ENCODE measurements around the gene FREY1.

FREY1 gene

GRCh38 chr11:45932217-45932616 is 25.1 kb upstream of the FREY1 start:
- Mint-ChIP-seq H3K36me3 (peaks cover 38% of the 10 kb centered on the region), H3K4me1 (peaks cover 95% of the 10 kb centered on the region), H3K27ac (peak overlapping the region; percentile 94), H3K9me3 (no peaks in the 10 kb centered on the region), H3K27me3 (no peaks in the 10 kb centered on the region), H3K4me3 (peak overlapping the region; percentile 79)
- ATAC-seq: no peak

GRCh38 chr11:45931739-45932138 is 24.7 kb upstream of the FREY1 start:
- H3K27me3 Mint-ChIP-seq: no peaks in the 10 kb centered on the region
- peak overlapping the region; percentile 94 for H3K27ac Mint-ChIP-seq
- no peaks in the 10 kb centered on the region for H3K9me3 Mint-ChIP-seq
- H3K4me1 Mint-ChIP-seq: peaks cover 93% of the 10 kb centered on the region
- peak overlapping the region; percentile 79 for H3K4me3 Mint-ChIP-seq
- H3K36me3 Mint-ChIP-seq: peaks cover 36% of the 10 kb centered on the region
- ATAC-seq: no peak

GRCh38 chr11:45930951-45931570 is 24.0 kb upstream of the FREY1 start:
- Mint-ChIP-seq H3K27ac (peak overlapping the region; percentile 94), H3K9me3 (no peaks in the 10 kb centered on the region), H3K36me3 (peaks cover 33% of the 10 kb centered on the region), H3K4me1 (peaks cover 92% of the 10 kb centered on the region), H3K4me3 (peak overlapping the region; percentile 79), H3K27me3 (no peaks in the 10 kb centered on the region)
- ATAC-seq: no peak

- H3K27me3 Mint-ChIP-seq: no peaks in the 10 kb centered on the region
- peak overlapping the region; percentile 94 for H3K27ac Mint-ChIP-seq
- ATAC-seq: peak; percentile 95
- H3K36me3 Mint-ChIP-seq: peaks cover 33% of the 10 kb centered on the region
- no peaks in the 10 kb centered on the region for H3K9me3 Mint-ChIP-seq
- peaks cover 87% of the 10 kb centered on the region for H3K4me1 Mint-ChIP-seq
- H3K4me3 Mint-ChIP-seq: peak overlapping the region; percentile 79
Measured at GRCh38 chr11:45930031-45930794, 23.1 kb upstream of the FREY1 start.

GRCh38 chr11:45929486-45930030 is 22.5 kb upstream of the FREY1 start:
- peaks cover 84% of the 10 kb centered on the region for H3K4me1 Mint-ChIP-seq
- peak; percentile 4 for ATAC-seq
- no peaks in the 10 kb centered on the region for H3K9me3 Mint-ChIP-seq
- peak overlapping the region; percentile 94 for H3K27ac Mint-ChIP-seq
- H3K4me3 Mint-ChIP-seq: peak overlapping the region; percentile 79
- H3K27me3 Mint-ChIP-seq: no peaks in the 10 kb centered on the region
- H3K36me3 Mint-ChIP-seq: peaks cover 33% of the 10 kb centered on the region

GRCh38 chr11:45928535-45929215 is 21.6 kb upstream of the FREY1 start:
- H3K27me3 Mint-ChIP-seq: no peaks in the 10 kb centered on the region
- peaks cover 33% of the 10 kb centered on the region for H3K36me3 Mint-ChIP-seq
- H3K4me1 Mint-ChIP-seq: peaks cover 82% of the 10 kb centered on the region
- H3K9me3 Mint-ChIP-seq: no peaks in the 10 kb centered on the region
- peak overlapping the region; percentile 94 for H3K27ac Mint-ChIP-seq
- no peak overlapping the region for H3K4me3 Mint-ChIP-seq
- no peak for ATAC-seq

- Mint-ChIP-seq H3K27me3 (no peaks in the 10 kb centered on the region), H3K4me3 (no peak overlapping the region), H3K27ac (peak overlapping the region; percentile 94), H3K4me1 (peaks cover 79% of the 10 kb centered on the region), H3K9me3 (no peaks in the 10 kb centered on the region), H3K36me3 (peaks cover 25% of the 10 kb centered on the region)
- ATAC-seq: no peak
Measured at GRCh38 chr11:45927684-45928413, 20.8 kb upstream of the FREY1 start.

- no peak overlapping the region for H3K4me3 Mint-ChIP-seq
- H3K27ac Mint-ChIP-seq: peak overlapping the region; percentile 94
- H3K27me3 Mint-ChIP-seq: no peaks in the 10 kb centered on the region
- peaks cover 74% of the 10 kb centered on the region for H3K4me1 Mint-ChIP-seq
- peaks cover 25% of the 10 kb centered on the region for H3K36me3 Mint-ChIP-seq
- H3K9me3 Mint-ChIP-seq: no peaks in the 10 kb centered on the region
- no peak for ATAC-seq
Measured at GRCh38 chr11:45927332-45927683, 20.2 kb upstream of the FREY1 start.

- no peak for ATAC-seq
- Mint-ChIP-seq H3K27me3 (no peaks in the 10 kb centered on the region), H3K27ac (peak overlapping the region; percentile 94), H3K36me3 (peaks cover 19% of the 10 kb centered on the region), H3K4me3 (no peak overlapping the region), H3K4me1 (peaks cover 69% of the 10 kb centered on the region), H3K9me3 (no peaks in the 10 kb centered on the region)
Measured at GRCh38 chr11:45926536-45927331, 19.7 kb upstream of the FREY1 start.

GRCh38 chr11:45926001-45926401 is 18.9 kb upstream of the FREY1 start:
- no peaks in the 10 kb centered on the region for H3K27me3 Mint-ChIP-seq
- no peaks in the 10 kb centered on the region for H3K9me3 Mint-ChIP-seq
- H3K4me3 Mint-ChIP-seq: no peak overlapping the region
- H3K36me3 Mint-ChIP-seq: peaks cover 14% of the 10 kb centered on the region
- no peak for ATAC-seq
- H3K27ac Mint-ChIP-seq: peak overlapping the region; percentile 82
- H3K4me1 Mint-ChIP-seq: peaks cover 69% of the 10 kb centered on the region

GRCh38 chr11:45925550-45925949 is 18.5 kb upstream of the FREY1 start:
- ATAC-seq: no peak
- H3K27ac Mint-ChIP-seq: peak overlapping the region; percentile 82
- H3K4me1 Mint-ChIP-seq: peaks cover 67% of the 10 kb centered on the region
- no peaks in the 10 kb centered on the region for H3K27me3 Mint-ChIP-seq
- H3K36me3 Mint-ChIP-seq: peaks cover 14% of the 10 kb centered on the region
- H3K9me3 Mint-ChIP-seq: no peaks in the 10 kb centered on the region
- no peak overlapping the region for H3K4me3 Mint-ChIP-seq

- Mint-ChIP-seq H3K27ac (peak overlapping the region; percentile 82), H3K9me3 (no peaks in the 10 kb centered on the region), H3K4me1 (peaks cover 67% of the 10 kb centered on the region), H3K36me3 (peaks cover 14% of the 10 kb centered on the region), H3K4me3 (peak overlapping the region; percentile 68), H3K27me3 (no peaks in the 10 kb centered on the region)
- ATAC-seq: no peak
Measured at GRCh38 chr11:45924927-45925326, 17.9 kb upstream of the FREY1 start.

- ATAC-seq: no peak
- H3K27ac Mint-ChIP-seq: peak overlapping the region; percentile 82
- peaks cover 14% of the 10 kb centered on the region for H3K36me3 Mint-ChIP-seq
- H3K4me1 Mint-ChIP-seq: peaks cover 68% of the 10 kb centered on the region
- peak overlapping the region; percentile 68 for H3K4me3 Mint-ChIP-seq
- no peaks in the 10 kb centered on the region for H3K9me3 Mint-ChIP-seq
- H3K27me3 Mint-ChIP-seq: no peaks in the 10 kb centered on the region
Measured at GRCh38 chr11:45924036-45924915, 17.2 kb upstream of the FREY1 start.

Data from stimulated activated memory B cell treated with anti-CD40 and anti-IgM and Interleukin-4, amounts not matched to agents 10 μg/mL and 1 μg/mL and 100 μg/mL, for 72 hours (primary cell).